ENCODE measurements around the gene PSMG4.

DNA sequence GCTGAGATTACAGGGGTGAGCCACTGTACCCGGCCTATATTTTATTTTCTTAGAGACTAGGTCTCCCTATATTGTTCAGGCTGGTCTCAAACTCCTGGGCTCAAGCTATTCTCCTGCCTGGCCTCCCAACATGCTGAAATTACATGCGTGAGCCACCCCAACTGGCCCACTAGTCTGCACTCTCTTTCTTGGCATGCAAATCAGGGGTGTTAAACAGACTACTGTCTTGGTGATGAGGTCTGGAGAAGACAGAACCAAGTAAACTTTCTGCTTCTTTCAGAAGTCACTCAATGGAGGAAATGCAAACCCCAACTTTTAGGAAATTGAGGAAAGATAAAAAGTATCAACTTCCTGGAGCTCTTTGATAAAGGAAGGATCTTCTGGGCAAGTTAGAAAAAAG, 23.3 kb upstream of the PSMG4 start:
- TF ChIP-seq, protein P1, sequence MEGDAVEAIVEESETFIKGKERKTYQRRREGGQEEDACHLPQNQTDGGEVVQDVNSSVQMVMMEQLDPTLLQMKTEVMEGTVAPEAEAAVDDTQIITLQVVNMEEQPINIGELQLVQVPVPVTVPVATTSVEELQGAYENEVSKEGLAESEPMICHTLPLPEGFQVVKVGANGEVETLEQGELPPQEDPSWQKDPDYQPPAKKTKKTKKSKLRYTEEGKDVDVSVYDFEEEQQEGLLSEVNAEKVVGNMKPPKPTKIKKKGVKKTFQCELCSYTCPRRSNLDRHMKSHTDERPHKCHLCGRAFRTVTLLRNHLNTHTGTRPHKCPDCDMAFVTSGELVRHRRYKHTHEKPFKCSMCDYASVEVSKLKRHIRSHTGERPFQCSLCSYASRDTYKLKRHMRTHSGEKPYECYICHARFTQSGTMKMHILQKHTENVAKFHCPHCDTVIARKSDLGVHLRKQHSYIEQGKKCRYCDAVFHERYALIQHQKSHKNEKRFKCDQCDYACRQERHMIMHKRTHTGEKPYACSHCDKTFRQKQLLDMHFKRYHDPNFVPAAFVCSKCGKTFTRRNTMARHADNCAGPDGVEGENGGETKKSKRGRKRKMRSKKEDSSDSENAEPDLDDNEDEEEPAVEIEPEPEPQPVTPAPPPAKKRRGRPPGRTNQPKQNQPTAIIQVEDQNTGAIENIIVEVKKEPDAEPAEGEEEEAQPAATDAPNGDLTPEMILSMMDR (IDR thresholded peaks at IDR 0.05): no peak
- TF ChIP-seq POLR2A (IDR thresholded peaks at IDR 0.05) (no peak), POLR2AphosphoS5 (IDR thresholded peaks at IDR 0.05; ENCODE audit: insufficient read depth in 1 of 2, low read depth in 1 of 2) (no peak)
